Smooth muscle cell (in vitro differentiated cells): ENCODE results near the gene PDE4D. TPM values are rescaled to one million over a fixed set of nuclear protein-coding genes. Genes with fewer than 3 reads are reported as not detected.

Source experiments
- DNase-seq: peaks from one replicate; lab custom pipeline; 2025; ENCODE audit not compliant: unreplicated experiment; lab: John Stamatoyannopoulos, UW
- H2AFZ ChIP-seq: fragments of 200-600 bp; sonication (generic); 2 replicates; pipeline ENCODE4 v1.6.0; 2016; ENCODE audit warnings: antibody characterized with exemption, low read depth, mild to moderate bottlenecking
- H3F3A ChIP-seq: fragments of 200-600 bp; sonication (generic); 2 replicates; pipeline ENCODE4 v1.6.0; 2017; ENCODE audit warnings: antibody characterized with exemption, low read depth
- H3K27ac ChIP-seq: fragments of 200-600 bp; sonication (generic); 2 replicates; pipeline ENCODE4 v1.5.1; 2016; ENCODE audit warnings: low read depth, mild to moderate bottlenecking
- H3K27me3 ChIP-seq: fragments of 200-600 bp; sonication (generic); 2 replicates; pipeline ENCODE4 v1.6.1; 2016; ENCODE audit warnings: low read depth, mild to moderate bottlenecking
- H3K36me3 ChIP-seq: fragments of 200-600 bp; sonication (generic); 2 replicates; pipeline ENCODE4 v1.5.1; 2016; ENCODE audit warnings: low read depth
- H3K4me1 ChIP-seq: fragments of 200-600 bp; sonication (generic); 2 replicates; pipeline ENCODE4 v1.5.1; 2016; ENCODE audit warnings: low read depth
- H3K4me2 ChIP-seq: fragments of 200-600 bp; sonication (generic); 2 replicates; pipeline ENCODE4 v1.6.0; 2016; ENCODE audit warnings: mild to moderate bottlenecking
- H3K4me3 ChIP-seq: fragments of 200-600 bp; sonication (generic); 2 replicates; pipeline ENCODE4 v1.5.1; 2016; ENCODE audit warnings: mild to moderate bottlenecking
- H3K79me2 ChIP-seq: fragments of 200-600 bp; sonication (generic); 2 replicates; pipeline ENCODE4 v1.6.0; 2016; ENCODE audit warnings: low read depth, mild to moderate bottlenecking
- H3K9ac ChIP-seq: fragments of 200-600 bp; sonication (generic); 2 replicates; pipeline ENCODE4 v1.6.0; 2016; ENCODE audit warnings: low read depth
- H3K9me3 ChIP-seq: fragments of 200-600 bp; sonication (generic); replicated peaks from 2 replicates; pipeline ENCODE4 v1.5.1; 2016; ENCODE audit warnings: low read depth
- H4K20me1 ChIP-seq: fragments of 200-600 bp; sonication (generic); 2 replicates; pipeline ENCODE4 v1.6.0; 2016; ENCODE audit warnings: low read depth
- WGBS: methylation state at CpG from one replicate; pipeline ENCODE4 v1.1.7; 2016; ENCODE audit warnings: low lambda C conversion rate; 5-methylcytosine and 5-hydroxymethylcytosine counted together
- polyA plus RNA-seq: library from polyadenylated mRNA; unstranded; fragments of >200 nt; fragmentation: Nextera tagmentation; extraction: Ambion mirVana; gene quantifications from 2 replicates; pipeline ENCODE4 v1.2.1, GENCODE V29; 2016
- total RNA-seq: library from RNA; depleted of rRNA; stranded (reverse); fragments of >200 nt; gene quantifications from 2 replicates; pipeline ENCODE4 v1.2.3, GENCODE V29; 2014
- TF ChIP-seq, protein P1 (sequence below): fragments of 200-600 bp; sonication (generic); IDR thresholded peaks from 2 replicates; pipeline ENCODE4 v1.5.1; 2017; ENCODE audit warnings: borderline replicate concordance, mild to moderate bottlenecking, antibody characterized with exemption; ENCODE audit not compliant: insufficient read depth, poor library complexity, severe bottlenecking

PDE4D gene
- total and polyA plus RNA-seq, 2 experiments from 2014 or later = 16.4 to 61.0 TPM

DNA sequence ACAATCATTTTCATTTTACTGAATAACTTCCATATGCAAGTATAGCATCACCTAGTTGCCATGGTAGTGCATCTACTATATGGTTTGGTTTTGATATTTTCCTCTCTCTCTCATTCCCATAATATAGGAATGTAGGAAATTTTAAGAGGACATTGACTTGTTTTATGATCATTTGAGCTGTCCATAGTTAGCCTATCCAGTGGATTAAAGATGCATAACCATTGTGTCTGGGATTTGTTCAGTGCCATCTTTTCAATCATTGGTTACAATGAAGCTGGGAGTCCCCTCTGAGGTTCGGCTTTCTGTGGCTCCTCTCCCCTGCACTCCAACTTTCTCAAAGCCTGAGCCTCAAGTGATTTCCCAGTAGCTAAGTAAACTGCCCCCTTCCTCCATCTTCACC, 852.2 kb downstream of the PDE4D start:
- Histone ChIP-seq H3K9ac (no peak overlapping the region), H3K27ac (peak overlapping the region; percentile 58), H3F3A (peaks cover 4% of the 10 kb centered on the region), H3K4me3 (no peak overlapping the region), H3K27me3 (no peaks in the 10 kb centered on the region), H3K36me3 (no peaks in the 10 kb centered on the region), H2AFZ (no peak overlapping the region), H3K9me3 (no peaks in the 10 kb centered on the region), H3K4me2 (no peak overlapping the region), H4K20me1 (no peaks in the 10 kb centered on the region), H3K79me2 (peaks cover 28% of the 10 kb centered on the region), H3K4me1 (peaks cover 7% of the 10 kb centered on the region)
- WGBS = 88% methylated on average over 1 of the region's 1 CpG
- TF ChIP-seq, protein P1, sequence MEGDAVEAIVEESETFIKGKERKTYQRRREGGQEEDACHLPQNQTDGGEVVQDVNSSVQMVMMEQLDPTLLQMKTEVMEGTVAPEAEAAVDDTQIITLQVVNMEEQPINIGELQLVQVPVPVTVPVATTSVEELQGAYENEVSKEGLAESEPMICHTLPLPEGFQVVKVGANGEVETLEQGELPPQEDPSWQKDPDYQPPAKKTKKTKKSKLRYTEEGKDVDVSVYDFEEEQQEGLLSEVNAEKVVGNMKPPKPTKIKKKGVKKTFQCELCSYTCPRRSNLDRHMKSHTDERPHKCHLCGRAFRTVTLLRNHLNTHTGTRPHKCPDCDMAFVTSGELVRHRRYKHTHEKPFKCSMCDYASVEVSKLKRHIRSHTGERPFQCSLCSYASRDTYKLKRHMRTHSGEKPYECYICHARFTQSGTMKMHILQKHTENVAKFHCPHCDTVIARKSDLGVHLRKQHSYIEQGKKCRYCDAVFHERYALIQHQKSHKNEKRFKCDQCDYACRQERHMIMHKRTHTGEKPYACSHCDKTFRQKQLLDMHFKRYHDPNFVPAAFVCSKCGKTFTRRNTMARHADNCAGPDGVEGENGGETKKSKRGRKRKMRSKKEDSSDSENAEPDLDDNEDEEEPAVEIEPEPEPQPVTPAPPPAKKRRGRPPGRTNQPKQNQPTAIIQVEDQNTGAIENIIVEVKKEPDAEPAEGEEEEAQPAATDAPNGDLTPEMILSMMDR = no peak
- DNase-seq = no peak

DNA sequence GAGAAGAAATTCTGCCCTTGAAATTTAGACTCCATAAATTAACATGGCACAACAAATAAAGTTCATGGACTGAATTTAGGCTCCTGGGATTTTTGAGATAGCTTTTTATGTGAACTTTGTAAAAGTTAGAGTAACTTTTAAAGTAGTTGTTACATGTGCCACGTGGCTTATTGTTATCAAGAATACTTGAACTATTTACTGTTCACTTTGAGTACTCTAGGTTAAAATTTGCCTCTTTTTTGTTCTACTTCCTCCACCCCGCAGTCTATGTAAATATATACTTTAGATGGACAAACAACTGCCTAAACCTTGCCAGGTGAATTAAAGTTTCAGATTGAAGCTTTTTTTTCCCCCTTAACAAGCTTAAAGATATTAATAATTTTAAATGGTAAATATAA, 852.7 kb downstream of the PDE4D start:
- Histone ChIP-seq H3K4me3 (no peak overlapping the region), H3K27me3 (no peaks in the 10 kb centered on the region), H3K9ac (no peak overlapping the region), H3K79me2 (peaks cover 32% of the 10 kb centered on the region), H3K9me3 (no peaks in the 10 kb centered on the region), H4K20me1 (no peaks in the 10 kb centered on the region), H2AFZ (no peak overlapping the region), H3K4me2 (no peak overlapping the region), H3K27ac (no peak overlapping the region), H3F3A (peaks cover 6% of the 10 kb centered on the region), H3K4me1 (peaks cover 7% of the 10 kb centered on the region), H3K36me3 (no peaks in the 10 kb centered on the region)
- no peak for DNase-seq
- TF ChIP-seq, protein P1 = no peak
- 79% methylated on average over 2 of the region's 2 CpGs for WGBS

DNA sequence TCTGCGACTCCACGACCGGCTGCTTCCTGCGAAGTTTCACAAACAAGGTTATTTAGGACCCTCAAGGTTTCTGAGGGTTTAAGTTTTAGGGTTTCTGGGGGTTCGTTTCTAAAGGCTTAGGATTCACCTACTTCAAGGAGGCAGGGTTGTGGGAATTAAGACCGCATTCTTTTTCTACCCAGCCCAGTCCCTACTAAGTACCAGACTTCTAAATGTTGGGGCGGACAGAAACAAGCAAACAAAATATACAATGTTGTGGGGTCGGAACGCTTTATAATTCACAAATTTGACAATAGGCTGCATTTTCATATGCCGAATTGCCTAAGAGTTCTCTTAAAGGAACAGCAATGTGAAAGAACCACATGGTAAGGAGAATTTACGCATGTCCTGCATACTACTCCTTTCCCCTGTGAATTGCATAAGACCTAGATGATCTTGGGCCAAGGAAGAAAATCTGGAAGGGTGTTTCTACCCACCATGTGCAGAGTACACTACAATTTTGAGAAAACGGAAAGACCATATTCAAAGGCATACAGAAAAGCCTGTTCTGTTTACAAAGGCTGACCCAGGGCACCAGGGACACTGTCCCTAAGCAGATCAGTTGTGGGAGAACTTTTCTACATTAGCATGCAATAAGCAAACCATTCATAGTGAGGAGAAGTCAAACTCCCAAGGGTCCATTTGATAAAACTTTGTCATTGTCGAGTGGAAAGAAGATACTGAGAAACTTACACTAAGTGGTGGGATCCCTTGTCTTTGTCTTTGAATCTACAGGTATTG, 853.3 kb downstream of the PDE4D start:
- WGBS = 23% methylated on average over 13 of the region's 13 CpGs
- Histone ChIP-seq H3K36me3 (no peaks in the 10 kb centered on the region), H3K4me2 (peak overlapping the region; percentile 84), H3K79me2 (peaks cover 38% of the 10 kb centered on the region), H3K9ac (peak overlapping the region; percentile 71), H2AFZ (no peak overlapping the region), H3K4me1 (peaks cover 12% of the 10 kb centered on the region), H3K27ac (peak overlapping the region; percentile 94), H3K9me3 (no peaks in the 10 kb centered on the region), H3K4me3 (peak overlapping the region; percentile 83), H3F3A (peaks cover 10% of the 10 kb centered on the region), H4K20me1 (no peaks in the 10 kb centered on the region), H3K27me3 (no peaks in the 10 kb centered on the region)
- DNase-seq = no peak
- TF ChIP-seq, protein P1 = no peak
